SK-N-SH (cell line): ENCODE measurements around the gene DGCR8. TPM values are rescaled to one million over a fixed set of nuclear protein-coding genes. Genes with fewer than 3 reads are reported as not detected.
A peak's percentile ranks its signal among the peaks of the same experiment; 100 is the strongest.

ENCODE experiments used
- CTCF ChIA-PET: fragments of 300-600, 350-600 bp; formaldehyde crosslinking; extraction: SDS; loops from one replicate; lab custom pipeline; 2021; lab: Yijun Ruan, JAX
- POLR2A ChIA-PET: fragments of 350-600 bp; sonication (Branson Sonifier 250); formaldehyde crosslinking; extraction: SDS; loops from one replicate; lab custom pipeline; 2020; ENCODE audit warnings: antibody characterized with exemption, inconsistent platforms; lab: Yijun Ruan, JAX
- DNase-seq: peaks from one replicate; pipeline ENCODE4 v3.0.0; 2012
- H2AFZ ChIP-seq: fragments of 200-600 bp; sonication (generic); 2 replicates; pipeline ENCODE4 v1.8.1; 2016; ENCODE audit warnings: antibody characterized with exemption, mild to moderate bottlenecking, low read depth
- H3F3A ChIP-seq: fragments of 200-600 bp; sonication (generic); replicated peaks from 2 replicates; pipeline ENCODE3; 2016; ENCODE audit warnings: antibody characterized with exemption, mild to moderate bottlenecking; ENCODE audit not compliant: insufficient read depth
- H3K27ac ChIP-seq, 2 experiments: fragments of 200-500 bp in 1 of 2; fragments of 200-600 bp in 1 of 2; sonication (Bioruptor generic) in 1 of 2; sonication (generic), shearing (Covaris generic) in 1 of 2; 2 replicates each; pipeline versions ENCODE4 v1.5.1 to v1.6.1; 2014 to 2016; ENCODE audit warnings: low read depth in 2 of 2, inconsistent platforms in 1 of 2, low read length in 1 of 2, mild to moderate bottlenecking in 1 of 2, mixed read lengths in 1 of 2
- H3K27me3 ChIP-seq: fragments of 200-600 bp; sonication (generic), shearing (Covaris generic); 2 replicates; pipeline ENCODE4 v1.6.1; 2016; ENCODE audit warnings: mixed run types; ENCODE audit not compliant: insufficient read depth
- H3K36me3 ChIP-seq, 2 experiments: fragments of 200-500 bp in 1 of 2; fragments of 200-600 bp in 1 of 2; sonication (Bioruptor generic) in 1 of 2; sonication (generic) in 1 of 2; replicated peaks in 1 of 2; 2 replicates each; pipeline versions ENCODE3 to v1.5.1; 2014 to 2016; ENCODE audit warnings: low read length in 1 of 2, mild to moderate bottlenecking in 1 of 2; ENCODE audit not compliant: insufficient read depth in 2 of 2, control insufficient read depth in 1 of 2
- H3K4me1 ChIP-seq, 2 experiments: fragments of 200-500 bp in 1 of 2; fragments of 200-600 bp in 1 of 2; sonication (Bioruptor generic) in 1 of 2; sonication (generic), shearing (Covaris generic) in 1 of 2; 2 replicates each; pipeline versions ENCODE4 v1.5.1 to v1.6.1; 2014 to 2016; ENCODE audit warnings: low read depth in 1 of 2, low read length in 1 of 2, mixed run types in 1 of 2; ENCODE audit not compliant: insufficient read depth in 2 of 2, control insufficient read depth in 1 of 2
- H3K4me2 ChIP-seq: fragments of 200-600 bp; sonication (generic), shearing (Covaris generic); 2 replicates; pipeline ENCODE4 v1.6.1; 2017; ENCODE audit warnings: mixed run types
- H3K4me3 ChIP-seq, 2 experiments: fragments of 200-500 bp in 1 of 2; fragments of 200-600 bp in 1 of 2; sonication (Bioruptor generic) in 1 of 2; sonication (generic), shearing (Covaris generic) in 1 of 2; 2 replicates each; pipeline versions ENCODE4 v1.5.1 to v1.8.1; 2014 to 2016; ENCODE audit warnings: low read depth in 2 of 2, inconsistent platforms in 1 of 2, low read length in 1 of 2, mild to moderate bottlenecking in 1 of 2, mixed read lengths in 1 of 2, moderate library complexity in 1 of 2
- H3K79me2 ChIP-seq: fragments of 200-600 bp; sonication (generic); 2 replicates; pipeline ENCODE4 v1.8.1; 2017; ENCODE audit warnings: mild to moderate bottlenecking; ENCODE audit not compliant: insufficient read depth
- H3K9ac ChIP-seq: fragments of 200-600 bp; sonication (generic); 2 replicates; pipeline ENCODE4 v1.6.1; 2017; ENCODE audit warnings: mixed run types
- H3K9me2 ChIP-seq: fragments of 200-600 bp; sonication (generic); 2 replicates; pipeline ENCODE4 v1.6.1; 2017; ENCODE audit warnings: mixed run types
- H3K9me3 ChIP-seq: fragments of 200-600 bp; sonication (generic); 2 replicates; pipeline ENCODE4 v1.6.1; 2017; ENCODE audit warnings: mixed run types, mild to moderate bottlenecking, moderate library complexity
- H4K20me1 ChIP-seq: fragments of 200-600 bp; sonication (generic); 2 replicates; pipeline ENCODE4 v1.6.1; 2017; ENCODE audit warnings: mild to moderate bottlenecking, mixed run types; ENCODE audit not compliant: insufficient read depth
- CHD2 ChIP-seq: fragments of 150-350 bp; IDR thresholded peaks from 2 replicates; pipeline ENCODE4 v1.6.1; 2018; ENCODE audit warnings: low read length; ENCODE audit not compliant: partially characterized antibody
- EP300 ChIP-seq, 2 experiments: IDR thresholded peaks; 2 replicates each; pipeline versions ENCODE4 v1.4.0 to v1.6.1; 2012; ENCODE audit warnings: borderline replicate concordance in 1 of 2, low read depth in 1 of 2, low read length in 1 of 2
- FOSL2 ChIP-seq: IDR thresholded peaks from 2 replicates; pipeline ENCODE4 v1.4.0; 2012; ENCODE audit warnings: low read depth, mild to moderate bottlenecking, moderate library complexity, borderline replicate concordance
- FOXJ3 ChIP-seq: sonication (generic); formaldehyde crosslinking; IDR thresholded peaks from 2 replicates; pipeline ENCODE4 v1.5.1; 2020; ENCODE audit warnings: mild to moderate bottlenecking, missing genetic modification reagents
- FOXM1 ChIP-seq: IDR thresholded peaks from 2 replicates; pipeline ENCODE4 v1.4.0; 2012; ENCODE audit warnings: low read depth, mild to moderate bottlenecking
- GABPA ChIP-seq: IDR thresholded peaks from 2 replicates; pipeline ENCODE4 v1.4.0; 2012; ENCODE audit warnings: low read depth, mild to moderate bottlenecking
- GATA2 ChIP-seq: sonication (generic); formaldehyde crosslinking; IDR thresholded peaks from 2 replicates; pipeline ENCODE4 v1.5.0; 2020; ENCODE audit warnings: mild to moderate bottlenecking, missing genetic modification reagents
- JUND ChIP-seq: IDR thresholded peaks from 2 replicates; pipeline ENCODE4 v1.4.0; 2012
- POLR2AphosphoS5 ChIP-seq: IDR thresholded peaks from 2 replicates; pipeline ENCODE4 v1.6.1; 2012; ENCODE audit warnings: low read depth, low read length
- TAF1 ChIP-seq: IDR thresholded peaks from 2 replicates; pipeline ENCODE4 v1.6.1; 2012; ENCODE audit warnings: low read depth, mild to moderate bottlenecking, low read length, moderate library complexity, borderline replicate concordance
- WGBS: methylation state at CpG from one replicate; pipeline ENCODE4 v1.1.6; 2017; ENCODE audit warnings: low lambda C conversion rate; 5-methylcytosine and 5-hydroxymethylcytosine counted together
- polyA plus RNA-seq, 3 experiments: library from polyadenylated mRNA; depleted of rRNA; stranded (reverse); fragments of >200 nt; gene quantifications; 2 replicates each; pipeline ENCODE4 v1.2.3, GENCODE V29; 2012
- TF ChIP-seq, protein P1 (sequence below): IDR thresholded peaks from 2 replicates; pipeline ENCODE4 v1.4.0; 2012; ENCODE audit warnings: low read depth, borderline replicate concordance
- TF ChIP-seq, protein P2 (sequence below): IDR thresholded peaks from 2 replicates; pipeline ENCODE4 v1.4.0; 2012; ENCODE audit warnings: low read depth
- TF ChIP-seq, protein P3 (sequence below): fragments of 200-600 bp; sonication (generic); IDR thresholded peaks from 2 replicates; pipeline ENCODE4 v1.6.1; 2017; ENCODE audit warnings: antibody characterized with exemption, mild to moderate bottlenecking, moderate library complexity
- TF ChIP-seq, protein P4 (sequence below): fragments of 150-350 bp; IDR thresholded peaks from 2 replicates; pipeline ENCODE4 v1.6.1; 2016; ENCODE audit warnings: mild to moderate bottlenecking, low read depth, low read length
- TF ChIP-seq, protein P5 (sequence below): IDR thresholded peaks from 2 replicates; pipeline ENCODE4 v1.4.0; 2012; ENCODE audit warnings: low read depth, borderline replicate concordance

Gene DGCR8
- polyA plus RNA-seq, 1 of the 3 experiments (the other 2 are of a cell fraction): 26.5 TPM

DNA sequence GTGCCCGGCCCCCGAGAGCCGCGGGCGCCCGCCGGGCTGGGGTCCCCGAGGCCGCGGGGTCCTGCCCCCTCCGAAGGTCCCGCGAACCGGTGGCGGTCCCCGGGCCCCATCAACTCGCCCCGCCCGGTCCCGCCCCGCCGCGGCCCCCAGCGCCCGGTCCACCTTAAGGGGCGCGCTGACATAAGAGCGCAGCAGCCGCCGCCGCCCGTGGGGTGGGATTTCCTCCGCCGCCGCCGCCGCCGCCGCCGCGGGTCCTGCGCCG lies 51.5 kb downstream of the DGCR8 start, which contains the start of gene ZDHHC8:
ZDHHC8 (plus strand) TSS at position 208 of the 262 bp plus-strand sequence. CDS start 144 bp downstream, outside the sequence.
- peaks cover 36% of the 10 kb centered on the region for H4K20me1 ChIP-seq
- H3K4me1 ChIP-seq: peaks cover 0 to 45% of the 10 kb centered on the region in 2 experiments; a peak in 1 of 4 replicates
- ChIA-PET POLR2A (interaction anchor here (1.1 to 1.5 kb wide), 2 partner anchors 7 to 15 kb away, joined by 3 to 4 read pairs; partner anchors contain the start of gene TRMT2A), CTCF (no interaction called here)
- no peaks in the 10 kb centered on the region for H3K9me2 ChIP-seq
- H3K4me3 ChIP-seq: peak within 1 kb of the TSS; percentile 80 to 95
- no peaks in the 10 kb centered on the region for H3K27me3 ChIP-seq
- H3K4me2 ChIP-seq: peak within 1 kb of the TSS; percentile 92
- no peak for DNase-seq
- H3K27ac ChIP-seq: peak within 1 kb of the TSS; percentile 75 to 94
- H3F3A ChIP-seq: peaks cover 14% of the 10 kb centered on the region
- H3K9ac ChIP-seq: peak within 1 kb of the TSS; percentile 81
- peaks cover 48% of the 10 kb centered on the region for H3K79me2 ChIP-seq
- peak within 1 kb of the TSS; percentile 70; the same call in 1 of the 2 replicates for H2AFZ ChIP-seq
- TF ChIP-seq, protein P1, sequence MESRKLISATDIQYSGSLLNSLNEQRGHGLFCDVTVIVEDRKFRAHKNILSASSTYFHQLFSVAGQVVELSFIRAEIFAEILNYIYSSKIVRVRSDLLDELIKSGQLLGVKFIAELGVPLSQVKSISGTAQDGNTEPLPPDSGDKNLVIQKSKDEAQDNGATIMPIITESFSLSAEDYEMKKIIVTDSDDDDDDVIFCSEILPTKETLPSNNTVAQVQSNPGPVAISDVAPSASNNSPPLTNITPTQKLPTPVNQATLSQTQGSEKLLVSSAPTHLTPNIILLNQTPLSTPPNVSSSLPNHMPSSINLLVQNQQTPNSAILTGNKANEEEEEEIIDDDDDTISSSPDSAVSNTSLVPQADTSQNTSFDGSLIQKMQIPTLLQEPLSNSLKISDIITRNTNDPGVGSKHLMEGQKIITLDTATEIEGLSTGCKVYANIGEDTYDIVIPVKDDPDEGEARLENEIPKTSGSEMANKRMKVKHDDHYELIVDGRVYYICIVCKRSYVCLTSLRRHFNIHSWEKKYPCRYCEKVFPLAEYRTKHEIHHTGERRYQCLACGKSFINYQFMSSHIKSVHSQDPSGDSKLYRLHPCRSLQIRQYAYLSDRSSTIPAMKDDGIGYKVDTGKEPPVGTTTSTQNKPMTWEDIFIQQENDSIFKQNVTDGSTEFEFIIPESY: no peak
- TF ChIP-seq GATA2 (CRISPR knock-in tag) (no peak), FOSL2 (no peak), FOXM1 (no peak), POLR2AphosphoS5 (no peak), GABPA (0 out of 2 replicates have a peak, but pooled peaks have one; percentile 12)
- TF ChIP-seq, protein P2, sequence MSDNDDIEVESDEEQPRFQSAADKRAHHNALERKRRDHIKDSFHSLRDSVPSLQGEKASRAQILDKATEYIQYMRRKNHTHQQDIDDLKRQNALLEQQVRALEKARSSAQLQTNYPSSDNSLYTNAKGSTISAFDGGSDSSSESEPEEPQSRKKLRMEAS: no peak
- peaks cover 0 to 19% of the 10 kb centered on the region in 2 experiments for H3K36me3 ChIP-seq
- no peaks in the 10 kb centered on the region for H3K9me3 ChIP-seq
- no CpG with 5 or more reads among the region's 43 CpGs for WGBS

DNA sequence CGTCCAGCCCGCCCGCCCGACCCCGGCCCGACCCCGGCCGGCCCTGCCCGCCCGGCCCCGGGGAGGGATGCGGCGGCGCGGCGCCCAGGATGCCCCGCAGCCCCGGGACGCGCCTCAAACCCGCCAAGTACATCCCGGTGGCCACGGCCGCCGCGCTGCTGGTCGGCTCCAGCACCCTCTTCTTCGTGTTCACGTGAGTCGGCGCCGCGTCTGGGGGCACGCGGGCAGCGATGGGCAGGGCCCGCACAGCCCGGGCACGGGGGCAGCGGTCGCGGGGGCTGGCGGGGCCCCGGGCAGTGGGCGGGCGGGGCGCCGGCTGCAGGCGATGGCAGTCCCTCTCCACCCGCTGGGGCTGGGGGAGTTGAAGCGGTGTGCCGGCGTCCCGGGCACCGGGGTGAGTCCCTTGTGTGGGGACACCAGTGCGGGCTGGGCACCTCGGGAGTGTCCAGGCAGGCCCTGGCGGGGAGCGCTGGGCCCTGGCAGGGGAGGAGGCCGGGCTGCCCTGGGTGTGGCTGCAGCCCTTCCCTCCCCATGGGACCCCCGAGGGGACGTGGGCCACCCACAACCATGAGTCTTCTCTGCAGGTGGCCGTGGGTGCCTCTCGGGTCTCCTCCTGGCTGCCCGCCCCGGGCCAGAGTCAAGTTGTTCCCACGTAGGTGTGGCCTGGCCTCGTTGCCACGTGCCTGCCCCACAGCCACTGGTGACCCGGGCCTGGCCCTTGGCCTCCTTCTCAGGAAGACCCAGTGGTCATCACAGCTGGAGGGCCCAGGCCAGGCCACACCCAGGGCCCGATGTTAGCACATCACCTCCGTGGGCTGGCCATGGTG lies 52.0 kb downstream of the DGCR8 start:
- Histone ChIP-seq H3K4me2 (peak overlapping the region; percentile 89), H3K4me3 (peak overlapping the region; percentile 78 to 95), H3F3A (peaks cover 13% of the 10 kb centered on the region), H4K20me1 (peaks cover 41% of the 10 kb centered on the region), H3K27me3 (no peaks in the 10 kb centered on the region), H3K9me3 (no peaks in the 10 kb centered on the region), H2AFZ (no peak overlapping the region)
- ChIA-PET POLR2A (no interaction called here), CTCF (no interaction called here)
- 0% methylated on average over 2 of the region's 72 CpGs for WGBS
- DNase-seq: peak; percentile 85
- TF ChIP-seq, protein P3, sequence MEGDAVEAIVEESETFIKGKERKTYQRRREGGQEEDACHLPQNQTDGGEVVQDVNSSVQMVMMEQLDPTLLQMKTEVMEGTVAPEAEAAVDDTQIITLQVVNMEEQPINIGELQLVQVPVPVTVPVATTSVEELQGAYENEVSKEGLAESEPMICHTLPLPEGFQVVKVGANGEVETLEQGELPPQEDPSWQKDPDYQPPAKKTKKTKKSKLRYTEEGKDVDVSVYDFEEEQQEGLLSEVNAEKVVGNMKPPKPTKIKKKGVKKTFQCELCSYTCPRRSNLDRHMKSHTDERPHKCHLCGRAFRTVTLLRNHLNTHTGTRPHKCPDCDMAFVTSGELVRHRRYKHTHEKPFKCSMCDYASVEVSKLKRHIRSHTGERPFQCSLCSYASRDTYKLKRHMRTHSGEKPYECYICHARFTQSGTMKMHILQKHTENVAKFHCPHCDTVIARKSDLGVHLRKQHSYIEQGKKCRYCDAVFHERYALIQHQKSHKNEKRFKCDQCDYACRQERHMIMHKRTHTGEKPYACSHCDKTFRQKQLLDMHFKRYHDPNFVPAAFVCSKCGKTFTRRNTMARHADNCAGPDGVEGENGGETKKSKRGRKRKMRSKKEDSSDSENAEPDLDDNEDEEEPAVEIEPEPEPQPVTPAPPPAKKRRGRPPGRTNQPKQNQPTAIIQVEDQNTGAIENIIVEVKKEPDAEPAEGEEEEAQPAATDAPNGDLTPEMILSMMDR: no peak
- TF ChIP-seq EP300 (IDR thresholded peaks at IDR 0.05; ENCODE audit: borderline replicate concordance in 1 of 2, low read depth in 1 of 2, low read length in 1 of 2) (no peak), FOXJ3 (CRISPR knock-in tag) (no peak), POLR2AphosphoS5 (no peak), TAF1 (no peak), JUND (no peak), CHD2 (no peak)
- TF ChIP-seq, protein P4, sequence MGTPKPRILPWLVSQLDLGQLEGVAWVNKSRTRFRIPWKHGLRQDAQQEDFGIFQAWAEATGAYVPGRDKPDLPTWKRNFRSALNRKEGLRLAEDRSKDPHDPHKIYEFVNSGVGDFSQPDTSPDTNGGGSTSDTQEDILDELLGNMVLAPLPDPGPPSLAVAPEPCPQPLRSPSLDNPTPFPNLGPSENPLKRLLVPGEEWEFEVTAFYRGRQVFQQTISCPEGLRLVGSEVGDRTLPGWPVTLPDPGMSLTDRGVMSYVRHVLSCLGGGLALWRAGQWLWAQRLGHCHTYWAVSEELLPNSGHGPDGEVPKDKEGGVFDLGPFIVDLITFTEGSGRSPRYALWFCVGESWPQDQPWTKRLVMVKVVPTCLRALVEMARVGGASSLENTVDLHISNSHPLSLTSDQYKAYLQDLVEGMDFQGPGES: no peak
- TF ChIP-seq, protein P5, sequence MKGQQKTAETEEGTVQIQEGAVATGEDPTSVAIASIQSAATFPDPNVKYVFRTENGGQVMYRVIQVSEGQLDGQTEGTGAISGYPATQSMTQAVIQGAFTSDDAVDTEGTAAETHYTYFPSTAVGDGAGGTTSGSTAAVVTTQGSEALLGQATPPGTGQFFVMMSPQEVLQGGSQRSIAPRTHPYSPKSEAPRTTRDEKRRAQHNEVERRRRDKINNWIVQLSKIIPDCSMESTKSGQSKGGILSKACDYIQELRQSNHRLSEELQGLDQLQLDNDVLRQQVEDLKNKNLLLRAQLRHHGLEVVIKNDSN: peak; percentile 24; the same call in 1 of the 2 replicates
- TF ChIP-seq, protein P2: peak; percentile 77
- TF ChIP-seq, all 33 proteins: peak for 2
- Histone ChIP-seq H3K36me3 (peaks cover 0 to 13% of the 10 kb centered on the region in 2 experiments), H3K79me2 (peaks cover 53% of the 10 kb centered on the region), H3K9me2 (no peaks in the 10 kb centered on the region), H3K9ac (peak overlapping the region; percentile 76), H3K4me1 (peaks cover 0 to 50% of the 10 kb centered on the region in 2 experiments; a peak in 1 of 4 replicates), H3K27ac (peak overlapping the region in 1 of 2 experiments; percentile 65; a peak in 2 of 4 replicates)
